Stimulated activated naive CD4-positive, alpha-beta T cell treated with Interleukin-2 at 50 U/mL for 16 hours (primary cell): Measurements from ENCODE around the gene UAP1L1.
A peak's percentile ranks its signal among the peaks of the same experiment; 100 is the strongest.

Source experiments
- DNase-seq: peaks from one replicate; lab custom pipeline; 2025; lab: John Stamatoyannopoulos, UW

UAP1L1 gene

GRCh38 chr9:137097761-137098462 is 20.6 kb downstream of the UAP1L1 start:
- no peak for DNase-seq

GRCh38 chr9:137099231-137099630 is 21.9 kb downstream of the UAP1L1 start:
- DNase-seq = no peak

GRCh38 chr9:137103206-137103999 is 26.1 kb downstream of the UAP1L1 start:
- no peak for DNase-seq

- DNase-seq = no peak
Measured at GRCh38 chr9:137105814-137106661, 28.7 kb downstream of the UAP1L1 start.

- DNase-seq = no peak
Measured at GRCh38 chr9:137106662-137107250, 29.4 kb downstream of the UAP1L1 start.

GRCh38 chr9:137107312-137107921 is 30.1 kb downstream of the UAP1L1 start:
- DNase-seq = no peak

GRCh38 chr9:137107982-137108381 is 30.7 kb downstream of the UAP1L1 start:
- no peak for DNase-seq

- no peak for DNase-seq
Measured at GRCh38 chr9:137108608-137109249, 31.4 kb downstream of the UAP1L1 start.

- no peak for DNase-seq
Measured at GRCh38 chr9:137109250-137110146, 32.2 kb downstream of the UAP1L1 start.

GRCh38 chr9:137110147-137110910 is 33.0 kb downstream of the UAP1L1 start:
- no peak for DNase-seq

- no peak for DNase-seq
Measured at GRCh38 chr9:137110911-137111787, 33.8 kb downstream of the UAP1L1 start.

GRCh38 chr9:137111788-137112563 is 34.7 kb downstream of the UAP1L1 start:
- no peak for DNase-seq

GRCh38 chr9:137112564-137113384 is 35.5 kb downstream of the UAP1L1 start:
- no peak for DNase-seq

- peak; percentile 29 for DNase-seq
Measured at GRCh38 chr9:137113385-137114159, 36.3 kb downstream of the UAP1L1 start.

GRCh38 chr9:137114220-137114612 is 36.9 kb downstream of the UAP1L1 start:
- no peak for DNase-seq
